ENCODE data around the gene NAPSA.
A peak's percentile ranks its signal among the peaks of the same experiment; 100 is the strongest.

The NAPSA gene

DNA sequence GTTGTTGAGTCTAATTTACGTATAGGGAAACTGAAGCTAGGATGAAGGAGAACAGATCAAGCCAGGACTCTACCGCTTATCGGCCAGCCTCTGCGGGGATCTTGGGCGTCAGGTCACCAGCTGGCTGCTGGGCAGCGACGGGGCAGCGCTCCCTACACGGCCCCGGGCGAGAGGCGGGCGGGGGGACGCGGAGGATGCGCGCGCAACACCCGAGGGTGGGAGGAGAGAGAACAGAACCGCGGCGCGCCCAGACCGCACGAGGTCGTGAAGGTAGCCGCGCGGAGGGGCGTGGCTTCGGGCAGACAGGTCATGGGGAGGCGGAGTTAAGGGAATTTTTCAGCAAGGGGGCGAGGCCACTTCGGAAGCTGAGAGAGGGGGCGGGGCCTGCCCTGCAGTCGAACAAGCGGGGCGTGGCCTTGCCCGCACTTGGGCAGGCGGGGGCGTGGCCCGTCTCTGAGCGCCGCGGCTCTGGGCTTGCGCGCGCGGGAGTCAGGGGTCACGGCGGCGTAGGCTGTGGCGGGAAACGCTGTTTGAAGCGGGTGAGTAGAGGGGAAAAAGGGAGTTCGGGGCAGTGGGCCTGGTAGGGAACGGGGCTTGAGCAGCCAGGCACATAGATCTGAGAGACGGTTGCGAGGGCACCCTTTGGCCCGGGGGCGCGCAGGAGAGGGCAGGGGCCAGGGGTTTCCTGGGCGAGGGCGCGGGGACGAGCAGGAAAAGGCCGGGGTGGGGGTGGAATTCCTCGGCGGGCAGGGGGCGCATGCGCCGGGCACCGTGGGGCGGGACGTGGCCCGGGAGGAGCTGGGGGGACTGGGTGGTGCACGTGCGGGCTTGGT, 18.6 kb upstream of the NAPSA start, which contains the start of gene POLD1:
Gene POLD1, plus strand, starts transcription at position 496 of the 833 bp plus-strand sequence. CDS start 14,505 bp downstream, outside the sequence.
- DNase-seq: peak; percentile 97

DNA sequence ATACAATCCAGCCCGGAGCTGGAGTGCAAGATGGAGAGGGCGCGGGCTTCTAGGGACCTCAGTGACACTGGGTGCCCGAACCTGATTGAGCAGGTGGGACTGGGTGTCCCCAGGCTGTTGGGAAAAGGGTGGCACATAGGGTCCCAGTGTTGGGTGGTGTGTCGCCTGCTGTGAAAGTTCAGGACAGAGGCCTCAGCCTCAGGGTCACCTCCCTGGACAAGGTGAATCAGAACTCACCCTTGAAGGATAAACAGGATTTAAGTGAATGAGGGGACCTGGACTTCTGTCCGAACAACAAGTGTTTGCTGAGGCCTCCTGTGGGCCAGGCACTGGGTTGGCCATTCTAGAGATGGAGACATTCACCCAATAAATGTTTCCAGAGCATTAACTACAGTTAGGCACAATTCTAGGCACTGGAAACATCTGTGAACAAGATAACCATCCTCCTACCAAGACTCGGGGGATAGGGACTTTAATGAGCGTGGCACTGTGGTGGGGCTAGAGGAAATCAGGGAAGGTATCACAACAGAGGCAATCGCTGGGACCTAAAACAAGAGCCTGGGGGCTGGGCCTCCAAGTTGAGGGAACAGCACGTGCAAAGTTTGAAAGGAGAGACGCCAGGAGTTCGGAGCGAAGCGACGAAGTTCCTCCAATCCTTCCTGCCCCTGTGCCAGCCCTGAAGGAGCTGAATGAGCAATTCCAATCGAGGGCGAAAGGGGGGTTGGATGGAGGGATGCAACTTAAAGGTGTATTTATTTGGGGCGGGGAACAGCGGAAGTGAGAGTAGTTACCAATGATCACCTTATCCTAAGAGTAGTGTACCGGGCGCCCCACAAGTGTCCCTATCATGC, 17.8 kb upstream of the NAPSA start:
- no peak for DNase-seq

DNA sequence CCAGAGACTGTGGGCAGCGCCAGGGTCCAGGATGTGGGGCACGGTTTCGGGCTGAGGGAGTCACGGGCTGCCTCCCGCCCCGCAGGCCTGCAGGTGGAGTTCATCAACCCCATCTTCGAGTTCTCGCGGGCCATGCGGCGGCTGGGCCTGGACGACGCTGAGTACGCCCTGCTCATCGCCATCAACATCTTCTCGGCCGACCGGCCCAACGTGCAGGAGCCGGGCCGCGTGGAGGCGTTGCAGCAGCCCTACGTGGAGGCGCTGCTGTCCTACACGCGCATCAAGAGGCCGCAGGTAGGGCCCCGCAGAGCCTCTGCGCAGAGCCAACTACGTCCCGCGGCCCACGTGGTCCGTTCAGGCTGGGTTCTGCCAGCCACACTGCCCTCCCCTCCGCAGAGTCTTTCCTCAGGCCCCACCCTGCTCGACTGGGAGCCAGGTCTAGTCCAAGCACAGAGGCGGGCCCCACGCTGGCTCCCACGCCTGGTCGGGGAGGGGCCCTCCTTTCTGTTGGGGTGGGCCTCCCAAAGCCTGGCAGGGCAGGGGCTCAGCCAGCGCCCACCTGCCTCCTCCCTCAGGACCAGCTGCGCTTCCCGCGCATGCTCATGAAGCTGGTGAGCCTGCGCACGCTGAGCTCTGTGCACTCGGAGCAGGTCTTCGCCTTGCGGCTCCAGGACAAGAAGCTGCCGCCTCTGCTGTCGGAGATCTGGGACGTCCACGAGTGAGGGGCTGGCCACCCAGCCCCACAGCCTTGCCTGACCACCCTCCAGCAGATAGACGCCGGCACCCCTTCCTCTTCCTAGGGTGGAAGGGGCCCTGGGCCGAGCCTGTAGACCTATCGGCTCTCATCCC, 16.7 kb upstream of the NAPSA start:
- DNase-seq: no peak

DNA sequence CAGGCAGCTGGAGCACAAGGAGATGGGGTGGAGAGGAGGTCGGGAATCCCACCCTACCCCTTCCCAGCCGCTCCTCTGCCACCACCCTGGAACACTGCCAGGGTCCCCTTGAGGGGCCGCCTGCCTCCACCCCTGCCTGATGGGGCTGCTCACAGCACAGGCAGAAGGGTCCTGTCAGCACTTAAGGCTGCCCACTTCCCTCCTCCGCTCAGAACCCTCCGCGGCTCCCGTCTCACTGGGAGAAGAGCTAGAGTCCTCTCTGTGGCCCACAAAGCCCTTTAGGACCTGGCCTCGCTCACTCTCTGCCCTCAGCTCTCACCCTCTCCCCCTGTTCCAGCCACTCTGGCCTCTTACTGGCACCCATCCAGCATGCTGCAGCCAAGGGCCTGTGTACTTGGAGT, 15.3 kb upstream of the NAPSA start:
- DNase-seq: no peak

DNA sequence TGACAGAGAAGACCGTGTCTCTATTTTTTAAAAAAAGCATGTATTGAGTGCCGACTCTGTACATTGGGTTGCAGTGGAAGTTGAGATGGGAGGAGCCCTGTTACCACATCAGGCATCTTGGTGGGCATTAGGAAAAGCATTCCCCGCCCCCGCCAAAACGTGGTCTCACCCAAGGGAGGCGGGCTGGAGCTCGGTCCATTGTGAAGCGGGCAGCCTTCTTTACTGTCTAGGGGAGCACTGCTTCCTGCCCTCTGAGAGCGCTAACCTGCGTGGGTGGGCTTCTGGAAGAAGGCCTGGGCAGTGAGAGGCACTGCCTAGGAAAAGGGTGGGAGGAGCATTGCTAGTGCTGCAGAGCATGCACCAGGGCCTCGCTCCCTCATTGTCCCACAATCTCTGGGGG, 14.7 kb upstream of the NAPSA start:
- no peak for DNase-seq

DNA sequence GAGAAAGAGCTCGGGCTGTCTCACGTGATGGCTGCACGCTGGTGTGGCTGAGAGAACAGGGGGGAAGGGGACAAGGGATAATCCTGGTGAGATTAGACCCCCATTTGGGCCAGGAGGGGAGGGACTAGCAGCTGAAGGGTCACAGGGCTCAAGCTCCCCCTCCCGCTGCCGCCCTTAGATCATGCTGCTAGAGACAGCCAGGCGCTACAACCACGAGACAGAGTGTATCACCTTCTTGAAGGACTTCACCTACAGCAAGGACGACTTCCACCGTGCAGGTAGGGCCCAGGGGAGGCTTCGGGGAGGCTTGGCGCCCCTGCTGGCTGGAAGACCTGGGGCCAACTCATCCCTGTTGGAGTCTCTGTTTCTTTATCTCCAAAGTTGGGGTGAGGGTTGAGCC, 14.2 kb upstream of the NAPSA start:
- DNase-seq: no peak

DNA sequence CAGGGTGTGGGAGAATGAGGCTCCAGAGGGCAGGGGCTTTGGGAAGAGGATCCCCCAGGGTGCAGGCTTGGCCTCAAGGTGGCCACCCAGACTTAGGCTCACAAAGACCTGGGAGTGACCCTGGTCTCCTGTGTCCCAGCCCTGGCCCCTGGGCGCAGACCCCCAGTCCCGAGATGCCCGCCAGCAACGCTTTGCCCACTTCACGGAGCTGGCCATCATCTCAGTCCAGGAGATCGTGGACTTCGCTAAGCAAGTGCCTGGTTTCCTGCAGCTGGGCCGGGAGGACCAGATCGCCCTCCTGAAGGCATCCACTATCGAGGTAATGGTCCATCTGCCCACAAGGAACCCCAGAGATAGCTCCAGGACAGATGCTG, 13.4 kb upstream of the NAPSA start:
- no peak for DNase-seq

DNA sequence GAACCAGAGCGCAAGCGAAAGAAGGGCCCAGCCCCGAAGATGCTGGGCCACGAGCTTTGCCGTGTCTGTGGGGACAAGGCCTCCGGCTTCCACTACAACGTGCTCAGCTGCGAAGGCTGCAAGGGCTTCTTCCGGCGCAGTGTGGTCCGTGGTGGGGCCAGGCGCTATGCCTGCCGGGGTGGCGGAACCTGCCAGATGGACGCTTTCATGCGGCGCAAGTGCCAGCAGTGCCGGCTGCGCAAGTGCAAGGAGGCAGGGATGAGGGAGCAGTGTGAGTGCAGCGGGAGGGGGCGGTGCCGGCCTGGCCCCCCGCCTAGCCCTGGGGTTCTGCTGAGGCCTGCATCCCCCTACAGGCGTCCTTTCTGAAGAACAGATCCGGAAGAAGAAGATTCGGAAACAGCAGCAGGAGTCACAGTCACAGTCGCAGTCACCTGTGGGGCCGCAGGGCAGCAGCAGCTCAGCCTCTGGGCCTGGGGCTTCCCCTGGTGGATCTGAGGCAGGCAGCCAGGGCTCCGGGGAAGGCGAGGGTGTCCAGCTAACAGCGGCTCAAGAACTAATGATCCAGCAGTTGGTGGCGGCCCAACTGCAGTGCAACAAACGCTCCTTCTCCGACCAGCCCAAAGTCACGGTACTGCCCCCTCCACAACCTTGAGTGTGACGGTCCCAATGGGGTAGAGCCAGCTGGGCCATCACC, 12.9 kb upstream of the NAPSA start:
- DNase-seq: no peak

DNA sequence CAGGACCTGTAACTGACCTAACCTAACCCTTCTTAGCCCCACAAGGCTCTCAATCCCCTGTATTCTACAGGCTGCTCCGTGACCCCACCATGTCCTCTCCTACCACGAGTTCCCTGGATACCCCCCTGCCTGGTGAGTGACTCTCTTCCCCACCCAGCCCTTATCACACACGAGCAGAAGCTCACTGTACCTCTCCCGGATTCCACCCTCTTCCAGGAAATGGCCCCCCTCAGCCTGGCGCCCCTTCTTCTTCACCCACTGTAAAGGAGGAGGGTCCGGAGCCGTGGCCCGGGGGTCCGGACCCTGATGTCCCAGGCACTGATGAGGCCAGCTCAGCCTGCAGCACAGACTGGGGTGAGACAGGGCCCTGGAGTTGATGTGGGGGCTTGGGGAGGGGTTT, 12.1 kb upstream of the NAPSA start:
- DNase-seq: no peak

DNA sequence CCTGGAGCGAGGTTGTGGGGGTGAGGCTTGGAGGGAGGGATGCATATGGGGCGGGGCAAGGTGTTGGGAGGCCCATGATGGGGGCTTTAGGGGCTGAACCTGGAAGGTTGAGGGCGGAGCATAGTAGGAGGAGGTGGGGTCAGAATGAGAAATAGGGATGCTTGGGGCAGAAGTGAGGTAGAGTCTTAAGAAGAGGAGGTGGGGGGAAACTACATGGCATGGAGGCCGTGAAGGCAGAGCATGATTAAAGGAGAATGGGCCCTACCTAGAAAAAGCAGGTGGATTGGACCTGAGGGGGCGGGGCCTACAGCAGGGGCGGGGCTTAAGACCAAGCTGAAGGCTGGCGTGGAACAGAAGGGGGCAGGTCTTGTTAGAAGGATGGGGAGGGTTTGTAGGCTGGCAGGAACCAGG, 11.6 kb upstream of the NAPSA start:
- no peak for DNase-seq

DNA sequence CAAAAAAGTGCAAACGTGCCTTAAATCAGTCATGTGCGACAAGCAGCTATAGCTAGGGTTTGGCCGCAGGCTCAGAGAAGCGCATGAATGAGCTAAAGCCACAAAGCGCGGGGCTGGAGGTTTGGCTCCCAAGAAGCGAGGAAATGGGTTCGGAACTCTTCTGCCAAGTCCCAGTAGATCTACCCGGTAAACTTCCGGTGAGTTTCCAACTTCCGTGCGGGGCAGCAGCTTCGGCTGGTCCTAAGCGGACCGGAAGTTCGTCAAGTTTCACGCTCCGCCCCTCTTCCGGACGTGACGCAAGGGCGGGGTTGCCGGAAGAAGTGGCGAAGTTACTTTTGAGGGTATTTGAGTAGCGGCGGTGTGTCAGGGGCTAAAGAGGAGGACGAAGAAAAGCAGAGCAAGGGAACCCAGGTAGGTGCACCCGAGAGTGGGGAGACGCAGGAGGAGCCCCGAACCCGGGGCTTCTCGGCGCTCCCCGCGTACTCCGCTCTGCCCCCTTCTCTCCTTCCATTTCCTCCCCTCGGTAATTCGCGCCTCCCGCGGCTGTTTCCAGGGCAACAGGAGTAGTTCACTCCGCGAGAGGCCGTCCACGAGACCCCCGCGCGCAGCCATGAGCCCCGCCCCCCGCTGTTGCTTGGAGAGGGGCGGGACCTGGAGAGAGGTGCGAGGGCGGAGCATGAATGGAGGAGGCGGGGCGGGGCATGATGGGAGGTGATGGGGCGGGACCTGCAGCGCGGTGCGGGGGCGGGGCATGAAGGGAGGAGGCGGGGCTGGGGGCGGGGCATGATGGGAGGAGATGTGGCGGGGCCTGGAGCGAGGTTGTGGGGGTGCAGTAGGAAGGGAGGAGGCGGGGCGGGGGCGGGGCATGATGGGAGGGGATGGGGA, 11.0 kb upstream of the NAPSA start, which contains the start of gene NR1H2:
Gene NR1H2, plus strand, starts transcription at position 292 of the 885 bp plus-strand sequence. CDS start 1,149 bp downstream, outside the sequence.
- peak; percentile 96 for DNase-seq

DNA sequence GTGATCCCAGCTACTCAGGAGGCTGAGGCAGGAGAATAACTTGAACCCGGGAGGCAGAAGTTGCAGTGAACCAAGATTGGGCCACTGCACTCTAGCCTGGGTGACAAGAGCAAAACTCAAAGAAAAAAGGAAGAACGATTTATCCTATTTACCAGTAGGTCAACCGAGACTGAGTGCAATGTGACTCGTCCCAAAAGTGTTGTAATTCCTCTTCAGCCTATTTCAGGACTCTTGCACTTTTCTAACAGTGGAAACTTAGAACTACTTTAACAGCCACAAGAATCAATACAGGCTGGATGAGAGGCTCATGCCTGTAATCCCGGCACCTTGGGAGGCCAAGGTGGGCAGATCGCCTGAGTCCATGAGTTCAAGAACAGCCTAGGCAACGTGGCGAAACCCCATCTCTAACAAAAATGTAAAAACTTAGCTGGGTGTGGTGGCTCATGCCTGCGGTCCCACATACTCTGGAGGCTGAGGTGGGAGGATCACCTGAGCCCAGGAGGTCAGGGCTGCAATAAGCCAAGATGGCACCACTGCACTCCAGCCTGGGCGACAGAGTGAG, 6.6 kb upstream of the NAPSA start:
- no peak for DNase-seq

DNA sequence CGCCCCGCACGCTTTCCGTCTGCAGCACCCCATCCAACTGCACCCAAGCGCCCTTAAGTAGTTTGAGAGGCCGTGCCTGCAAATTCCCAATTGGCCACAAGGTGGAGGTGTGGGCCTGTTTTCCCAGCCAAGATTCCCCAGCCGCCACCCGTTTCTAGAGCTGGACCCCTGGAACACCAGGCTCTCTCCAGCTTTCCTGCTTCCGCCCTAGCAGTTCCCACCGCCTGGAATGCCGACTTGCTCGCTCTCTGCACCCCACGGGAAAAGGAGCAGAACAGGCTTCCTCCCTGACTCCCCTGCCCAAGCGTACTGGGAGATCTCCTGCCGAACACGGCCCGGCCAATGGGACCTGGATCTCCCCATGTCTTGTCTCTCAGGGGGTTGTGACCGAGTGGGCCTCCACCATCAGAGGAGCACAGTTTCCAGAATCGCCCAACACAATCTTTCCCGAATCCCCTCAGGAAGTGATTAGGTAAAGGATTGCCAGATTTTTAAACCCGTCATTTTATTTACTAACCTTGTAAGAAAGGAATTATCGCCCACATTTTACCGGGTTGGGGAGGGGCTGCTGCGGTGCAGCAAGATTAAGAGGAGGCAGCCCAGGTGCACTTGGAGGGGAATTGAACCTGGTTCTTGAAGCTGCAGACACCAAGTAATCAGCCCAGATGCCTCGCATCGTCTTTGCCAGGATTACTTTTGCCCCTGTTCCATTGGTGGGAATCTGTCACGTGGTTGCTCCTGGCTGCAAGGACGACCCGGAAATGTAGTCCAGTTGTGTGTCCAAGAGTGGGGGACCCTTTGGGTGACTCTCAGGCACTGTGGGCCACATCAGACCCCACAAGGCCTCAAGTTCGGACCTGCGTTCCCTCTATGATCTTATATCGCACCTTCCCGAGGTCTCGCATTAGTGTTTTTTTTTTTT, 3.5 kb upstream of the NAPSA start:
- DNase-seq: peak; percentile 43

DNA sequence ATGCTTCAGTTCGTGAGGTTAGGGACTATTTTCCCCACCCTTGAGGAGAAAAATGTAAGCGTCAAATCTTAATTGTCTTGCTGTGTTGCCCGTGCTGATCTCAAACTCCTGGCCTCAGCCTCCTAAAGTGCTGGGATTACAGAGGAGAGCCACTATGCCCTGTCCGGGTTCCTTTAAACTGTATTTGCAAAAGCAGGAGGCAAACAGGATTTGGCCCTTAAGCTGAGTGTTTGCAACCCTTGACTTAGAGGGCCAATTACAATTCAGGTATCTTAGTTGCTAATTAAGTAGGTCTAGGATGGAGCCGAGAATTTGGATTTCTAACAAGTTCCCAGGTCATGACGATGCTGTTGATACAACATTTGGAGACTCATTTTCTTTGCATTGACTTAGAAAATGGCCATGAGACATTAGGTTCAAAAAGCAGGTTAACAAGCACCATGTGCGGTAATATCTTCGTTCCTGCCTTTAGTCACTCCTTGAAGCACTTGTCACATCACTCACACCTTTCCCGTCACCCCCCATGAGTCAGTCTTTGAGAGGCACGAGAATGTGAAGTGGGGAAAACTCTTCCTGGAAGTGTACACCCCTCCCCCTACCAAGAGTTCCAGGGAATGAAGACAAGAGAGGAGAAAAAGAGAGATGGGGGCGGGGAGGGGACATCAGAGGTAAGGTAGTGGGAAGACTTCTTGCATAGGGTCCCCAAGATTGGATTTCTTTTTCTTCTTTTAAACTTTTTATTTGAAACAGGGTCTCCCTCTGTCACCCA, 2.6 kb downstream of the NAPSA start:
- DNase-seq: no peak

DNA sequence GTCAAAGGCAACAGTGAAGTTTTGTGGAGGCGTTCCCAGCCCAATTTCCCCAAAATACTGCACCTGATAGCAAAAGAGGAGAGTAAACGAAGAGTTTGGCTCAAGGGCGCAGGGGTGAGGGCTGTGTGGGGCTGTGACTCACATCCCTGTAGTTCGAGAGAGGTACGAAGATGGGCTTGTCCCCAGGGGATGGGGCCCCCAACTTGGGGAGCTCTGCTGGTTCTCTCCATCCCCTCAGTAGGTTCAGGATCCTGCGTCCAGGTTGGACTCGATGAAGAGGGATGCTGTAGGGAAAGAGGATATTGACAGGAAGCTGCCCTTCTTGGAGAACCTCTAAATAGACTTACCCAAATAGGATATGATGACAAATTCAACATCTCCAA, 3.4 kb downstream of the NAPSA start:
- no peak for DNase-seq

DNA sequence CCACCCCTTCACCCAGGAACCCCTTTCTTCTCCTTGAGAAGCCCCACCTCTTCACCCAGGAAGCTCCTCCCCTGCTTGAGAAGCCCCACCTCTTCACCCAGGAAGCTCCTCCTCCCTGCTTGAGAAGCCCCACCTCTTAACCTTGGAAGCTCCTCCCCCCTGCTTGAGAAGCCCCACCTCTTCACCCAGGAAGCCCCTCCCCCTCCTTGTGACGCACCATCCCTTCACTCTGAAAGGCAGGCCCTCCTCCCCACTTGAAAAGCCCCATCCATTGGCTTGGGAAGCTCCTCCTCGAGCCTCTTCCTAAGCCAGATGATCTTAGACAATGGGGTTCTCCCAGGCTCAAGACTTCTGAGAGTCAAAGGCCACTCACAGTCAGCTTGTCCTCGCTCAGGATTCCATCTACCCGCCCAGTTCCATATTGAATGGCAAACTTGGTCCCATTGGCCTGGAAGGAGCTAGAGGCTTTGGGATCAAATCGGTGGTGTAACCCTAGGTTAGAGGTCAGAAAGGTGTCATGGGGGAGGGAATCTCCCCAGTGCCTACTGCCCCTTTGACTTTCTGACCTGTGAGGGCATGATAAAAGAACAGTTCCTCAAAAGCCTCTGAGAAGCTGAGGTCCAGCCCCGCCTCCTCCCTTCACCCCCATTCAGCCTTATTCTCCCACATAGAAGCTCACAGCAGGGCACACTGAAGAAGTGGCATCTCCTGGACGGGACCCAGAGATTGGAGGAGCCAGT, 4.0 kb downstream of the NAPSA start:
- DNase-seq: no peak

DNA sequence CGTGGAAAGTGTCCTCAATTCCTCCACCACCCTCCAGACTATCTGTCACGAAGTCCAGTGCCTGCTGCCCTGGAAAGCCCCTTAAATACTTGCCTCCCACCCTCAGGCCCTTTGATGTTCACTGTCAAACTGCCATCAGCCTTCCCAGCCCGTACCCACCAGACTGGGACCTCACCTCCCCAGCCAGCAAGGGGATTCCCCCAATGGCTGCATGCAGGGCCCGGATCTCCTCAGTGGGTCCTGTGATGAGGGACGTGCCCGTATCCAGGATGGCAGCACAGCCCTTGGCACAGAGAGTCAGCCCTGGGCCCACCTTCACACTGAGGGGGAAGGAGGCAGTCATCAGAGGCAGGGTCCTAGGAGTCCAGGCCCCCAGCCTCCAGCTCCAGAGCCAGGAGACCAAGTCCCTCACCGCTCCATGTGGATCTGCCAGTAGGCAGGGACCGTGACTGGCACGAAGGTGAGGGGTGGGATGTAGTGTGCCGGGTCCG, 6.1 kb downstream of the NAPSA start:
- no peak for DNase-seq

All from amniotic stem cell (primary cell).